Measurements from ENCODE around the gene LARP4B. TPM values are rescaled to one million over a fixed set of nuclear protein-coding genes. Genes with fewer than 3 reads are reported as not detected.

The LARP4B gene
- polyA plus RNA-seq, 1 experiment: 33.5 TPM

DNA sequence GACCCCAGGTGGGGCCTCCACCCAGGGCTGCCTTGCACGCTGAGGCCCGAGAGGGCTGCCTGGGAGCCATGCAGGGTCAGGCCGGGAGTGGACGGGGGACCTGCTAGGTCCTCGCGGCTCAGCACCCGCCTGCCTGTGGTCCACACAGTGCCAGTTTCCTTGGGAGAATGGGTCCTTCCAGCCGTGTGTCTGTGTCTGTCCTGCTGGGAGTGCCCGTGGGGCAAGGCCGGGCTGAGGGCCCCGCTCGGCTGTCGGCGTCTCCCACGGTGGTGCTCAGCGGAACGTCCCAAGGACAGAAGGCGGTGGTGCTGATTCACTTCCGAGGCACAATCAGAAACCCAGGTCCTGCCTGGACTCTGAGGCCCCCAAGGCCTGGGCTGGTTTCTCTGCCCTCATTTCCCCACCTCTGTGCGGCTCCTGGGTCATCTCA lies 33.5 kb upstream of the LARP4B start:
- TF ChIP-seq, protein P1, sequence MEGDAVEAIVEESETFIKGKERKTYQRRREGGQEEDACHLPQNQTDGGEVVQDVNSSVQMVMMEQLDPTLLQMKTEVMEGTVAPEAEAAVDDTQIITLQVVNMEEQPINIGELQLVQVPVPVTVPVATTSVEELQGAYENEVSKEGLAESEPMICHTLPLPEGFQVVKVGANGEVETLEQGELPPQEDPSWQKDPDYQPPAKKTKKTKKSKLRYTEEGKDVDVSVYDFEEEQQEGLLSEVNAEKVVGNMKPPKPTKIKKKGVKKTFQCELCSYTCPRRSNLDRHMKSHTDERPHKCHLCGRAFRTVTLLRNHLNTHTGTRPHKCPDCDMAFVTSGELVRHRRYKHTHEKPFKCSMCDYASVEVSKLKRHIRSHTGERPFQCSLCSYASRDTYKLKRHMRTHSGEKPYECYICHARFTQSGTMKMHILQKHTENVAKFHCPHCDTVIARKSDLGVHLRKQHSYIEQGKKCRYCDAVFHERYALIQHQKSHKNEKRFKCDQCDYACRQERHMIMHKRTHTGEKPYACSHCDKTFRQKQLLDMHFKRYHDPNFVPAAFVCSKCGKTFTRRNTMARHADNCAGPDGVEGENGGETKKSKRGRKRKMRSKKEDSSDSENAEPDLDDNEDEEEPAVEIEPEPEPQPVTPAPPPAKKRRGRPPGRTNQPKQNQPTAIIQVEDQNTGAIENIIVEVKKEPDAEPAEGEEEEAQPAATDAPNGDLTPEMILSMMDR (IDR thresholded peaks at IDR 0.05; ENCODE audit: low read depth, low read length): no peak
- DNase-seq (ENCODE audit: low read depth, low spot score): no peak
- ChIA-PET POLR2A (no interaction called here), CTCF (no interaction called here)
- Histone ChIP-seq H3K27me3 (ENCODE audit: control insufficient read depth, insufficient read depth, low read length) (no peaks in the 10 kb centered on the region), H3K27ac (ENCODE audit: low read depth, low read length) (no peak overlapping the region), H3K9me3 (ENCODE audit: control insufficient read depth, insufficient read depth, low read length) (peaks cover 9% of the 10 kb centered on the region; the same call in 1 of the 2 replicates), H3K4me3 (ENCODE audit: low read depth, low read length) (no peak overlapping the region)

DNA sequence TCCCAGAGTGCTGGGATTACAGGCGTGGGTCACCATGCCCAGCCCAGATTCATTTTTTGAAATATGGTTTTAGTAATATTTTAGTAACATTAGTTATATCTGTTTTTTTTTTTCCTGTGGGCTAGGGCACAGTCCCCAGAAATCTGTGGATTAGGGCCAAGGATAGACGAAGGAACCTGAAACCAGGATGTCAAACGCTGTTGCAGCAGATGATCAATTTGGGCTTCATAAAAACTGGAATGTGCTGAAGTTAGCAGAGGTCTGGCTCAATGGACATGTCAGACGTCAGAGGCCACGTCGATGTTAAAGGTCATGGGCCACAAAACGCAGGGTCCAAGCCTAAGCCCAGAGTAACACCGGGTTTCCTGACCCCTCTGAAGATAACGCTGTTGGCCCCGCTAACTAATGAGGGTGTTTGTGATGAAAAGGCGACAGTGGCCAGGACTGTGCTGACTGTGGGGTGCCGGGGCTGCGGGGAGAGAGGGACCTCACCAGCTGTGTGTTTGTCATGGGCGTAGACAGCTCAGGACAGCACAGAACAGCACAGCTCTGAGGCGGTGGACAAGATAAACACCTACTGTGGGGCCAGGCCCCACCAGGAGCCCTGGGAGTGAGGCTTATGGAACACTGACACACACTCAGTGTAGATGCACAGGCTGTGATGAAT lies 32.9 kb upstream of the LARP4B start:
- H3K4me3 ChIP-seq (ENCODE audit: low read depth, low read length): no peak overlapping the region
- H3K9me3 ChIP-seq (ENCODE audit: control insufficient read depth, insufficient read depth, low read length): peaks cover 9% of the 10 kb centered on the region; the same call in 1 of the 2 replicates
- no peaks in the 10 kb centered on the region for H3K27me3 ChIP-seq (ENCODE audit: control insufficient read depth, insufficient read depth, low read length)
- no peak for DNase-seq (ENCODE audit: low read depth, low spot score)
- TF ChIP-seq, protein P1 (IDR thresholded peaks at IDR 0.05; ENCODE audit: low read depth, low read length): no peak
- ChIA-PET POLR2A (no interaction called here), CTCF (no interaction called here)
- no peak overlapping the region for H3K27ac ChIP-seq (ENCODE audit: low read depth, low read length)

DNA sequence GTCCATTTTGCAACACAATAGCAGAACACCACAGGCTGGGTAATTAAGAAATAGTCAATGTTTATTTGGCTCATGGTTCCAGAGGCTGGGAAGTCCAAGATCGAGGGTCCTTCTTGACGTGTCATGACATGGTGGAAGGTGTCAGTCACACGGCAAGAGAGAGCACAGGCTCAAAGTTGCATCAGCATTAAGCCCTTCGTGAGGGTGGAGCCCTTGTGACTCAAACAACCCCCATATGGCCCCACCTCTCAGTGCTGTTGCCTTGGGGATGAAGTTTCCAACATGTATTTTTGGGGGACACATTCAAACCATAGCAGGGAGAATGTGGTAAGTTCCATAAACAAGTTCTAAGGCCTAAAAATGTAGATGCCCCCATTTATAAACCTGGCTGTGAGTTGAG lies 32.1 kb upstream of the LARP4B start:
- no peak for DNase-seq (ENCODE audit: low read depth, low spot score)
- ChIA-PET CTCF (no interaction called here), POLR2A (no interaction called here)
- Histone ChIP-seq H3K9me3 (ENCODE audit: control insufficient read depth, insufficient read depth, low read length) (peaks cover 9% of the 10 kb centered on the region; the same call in 1 of the 2 replicates), H3K27ac (ENCODE audit: low read depth, low read length) (no peak overlapping the region), H3K27me3 (ENCODE audit: control insufficient read depth, insufficient read depth, low read length) (no peaks in the 10 kb centered on the region), H3K4me3 (ENCODE audit: low read depth, low read length) (no peak overlapping the region)
- TF ChIP-seq, protein P1 (IDR thresholded peaks at IDR 0.05; ENCODE audit: low read depth, low read length): no peak

DNA sequence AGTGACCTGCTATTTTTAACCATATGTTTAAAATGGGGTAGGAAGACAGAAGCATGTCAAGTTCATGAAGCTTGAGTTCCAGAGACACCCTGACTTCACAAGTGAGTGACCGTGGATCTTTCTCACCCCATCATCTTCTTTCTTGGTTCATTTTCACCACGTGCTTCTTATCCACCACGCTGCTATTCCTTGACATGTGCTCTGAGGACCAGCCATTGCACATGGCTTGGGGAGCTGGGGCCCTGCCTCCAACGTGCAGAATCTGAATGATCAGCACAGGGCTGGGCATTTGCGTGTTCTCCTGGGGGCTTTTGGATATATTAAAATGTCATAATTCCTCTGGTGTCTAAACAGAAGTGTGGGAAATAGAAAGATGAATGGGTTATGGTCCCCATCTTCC lies 31.7 kb upstream of the LARP4B start:
- ChIA-PET CTCF (no interaction called here), POLR2A (no interaction called here)
- Histone ChIP-seq H3K27me3 (ENCODE audit: control insufficient read depth, insufficient read depth, low read length) (no peaks in the 10 kb centered on the region), H3K9me3 (ENCODE audit: control insufficient read depth, insufficient read depth, low read length) (peaks cover 9% of the 10 kb centered on the region; the same call in 1 of the 2 replicates), H3K27ac (ENCODE audit: low read depth, low read length) (no peak overlapping the region), H3K4me3 (ENCODE audit: low read depth, low read length) (no peak overlapping the region)
- TF ChIP-seq, protein P1 (IDR thresholded peaks at IDR 0.05; ENCODE audit: low read depth, low read length): no peak
- DNase-seq (ENCODE audit: low read depth, low spot score): no peak

DNA sequence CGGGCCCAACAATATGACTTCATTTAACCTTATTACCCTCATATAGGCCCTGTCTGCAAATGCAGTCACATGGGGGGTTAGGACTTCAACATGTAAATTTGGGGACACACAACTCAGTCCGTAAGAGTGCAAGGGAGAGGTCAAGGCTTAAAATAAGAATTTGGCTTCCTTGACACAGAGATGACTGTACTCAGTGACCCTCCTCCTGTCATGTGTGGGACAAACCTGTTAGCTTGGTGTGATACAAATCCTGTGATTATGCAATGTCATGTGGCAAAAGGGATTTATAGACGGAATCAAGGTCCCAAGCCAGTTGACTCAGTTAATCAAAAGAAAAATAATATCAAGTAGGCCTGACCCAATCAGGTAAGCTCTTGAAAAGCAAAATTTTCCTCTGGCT lies 30.8 kb upstream of the LARP4B start:
- H3K27me3 ChIP-seq (ENCODE audit: control insufficient read depth, insufficient read depth, low read length): no peaks in the 10 kb centered on the region
- peaks cover 7% of the 10 kb centered on the region; the same call in 1 of the 2 replicates for H3K9me3 ChIP-seq (ENCODE audit: control insufficient read depth, insufficient read depth, low read length)
- ChIA-PET POLR2A (no interaction called here), CTCF (interaction anchor here (0.7 kb wide), 1 partner anchor 13 kb away, joined by 4 read pairs; no protein-coding TSS in a partner anchor)
- no peak overlapping the region for H3K27ac ChIP-seq (ENCODE audit: low read depth, low read length)
- TF ChIP-seq, protein P1 (IDR thresholded peaks at IDR 0.05; ENCODE audit: low read depth, low read length): no peak
- DNase-seq (ENCODE audit: low read depth, low spot score): no peak
- no peak overlapping the region for H3K4me3 ChIP-seq (ENCODE audit: low read depth, low read length)

Measured in AG04450 (cell line).